MM.1S (cell line): ENCODE data around the gene PATJ.
A peak's percentile ranks its signal among the peaks of the same experiment; 100 is the strongest.

Experiments used
- DNase-seq: peaks from one replicate; pipeline ENCODE4 v3.0.0-alpha.2; 2015
- H2AFZ ChIP-seq: fragments of 300-600 bp; sonication (generic); 2 replicates; pipeline ENCODE4 v1.6.0; 2016; ENCODE audit warnings: antibody characterized with exemption, low read length
- H3F3A ChIP-seq: fragments of 300-600 bp; sonication (generic); 2 replicates; pipeline ENCODE4 v1.6.1; 2016; ENCODE audit warnings: mild to moderate bottlenecking, antibody characterized with exemption, low read length, moderate library complexity, mixed read lengths; ENCODE audit not compliant: insufficient read depth
- H3K27ac ChIP-seq: fragments of 300-600 bp; sonication (generic); 2 replicates; pipeline ENCODE4 v1.5.1; 2016; ENCODE audit warnings: mild to moderate bottlenecking, low read length
- H3K27me3 ChIP-seq: fragments of 300-600 bp; sonication (generic); replicated peaks from 2 replicates; pipeline ENCODE4 v1.6.0; 2016; ENCODE audit warnings: low read length; ENCODE audit not compliant: insufficient read depth
- H3K36me3 ChIP-seq: fragments of 300-600 bp; sonication (generic); replicated peaks from 2 replicates; pipeline ENCODE4 v1.6.1; 2016; ENCODE audit warnings: mild to moderate bottlenecking, low read length, mixed read lengths; ENCODE audit not compliant: insufficient read depth
- H3K4me1 ChIP-seq: fragments of 300-600 bp; sonication (generic); 2 replicates; pipeline ENCODE4 v1.6.1; 2016; ENCODE audit warnings: low read length, mixed read lengths
- H3K4me2 ChIP-seq: fragments of 300-600 bp; sonication (generic); 2 replicates; pipeline ENCODE4 v1.6.0; 2016; ENCODE audit warnings: low read depth, low read length
- H3K4me3 ChIP-seq: fragments of 300-600 bp; sonication (generic); 2 replicates; pipeline ENCODE4 v1.5.1; 2016; ENCODE audit warnings: low read length, mixed read lengths
- H3K79me2 ChIP-seq: fragments of 300-600 bp; sonication (generic); 2 replicates; pipeline ENCODE4 v1.6.1; 2016; ENCODE audit warnings: mixed run types, low read length, mixed read lengths
- H3K9ac ChIP-seq: fragments of 300-600 bp; sonication (generic); 2 replicates; pipeline ENCODE4 v1.6.1; 2016; ENCODE audit warnings: low read length, mixed read lengths
- H3K9me2 ChIP-seq: fragments of 300-600 bp; sonication (generic); replicated peaks from 2 replicates; pipeline ENCODE4 v1.6.1; 2016; ENCODE audit warnings: mild to moderate bottlenecking, low read length, mixed read lengths; ENCODE audit not compliant: insufficient read depth
- H3K9me3 ChIP-seq: fragments of 300-600 bp; sonication (generic); replicated peaks from 2 replicates; pipeline ENCODE4 v1.6.1; 2016; ENCODE audit warnings: mild to moderate bottlenecking, low read length, mixed read lengths; ENCODE audit not compliant: insufficient read depth
- H4K20me1 ChIP-seq: fragments of 300-600 bp; sonication (generic); 2 replicates; pipeline ENCODE4 v1.6.1; 2016; ENCODE audit warnings: mild to moderate bottlenecking, low read length, moderate library complexity, mixed read lengths; ENCODE audit not compliant: insufficient read depth
- CTCF ChIP-seq: fragments of 300-600 bp; sonication (generic); IDR thresholded peaks from 2 replicates; pipeline ENCODE4 v1.5.1; 2016; ENCODE audit warnings: antibody characterized with exemption, low read length, mixed read lengths
- EZH2 ChIP-seq: fragments of 300-600 bp; sonication (generic); optimal IDR thresholded peaks from 2 replicates; pipeline ENCODE3; 2017; ENCODE audit warnings: low read depth, mild to moderate bottlenecking, antibody characterized with exemption, low read length, mixed read lengths
- EZH2phosphoT487 ChIP-seq: fragments of 300-600 bp; sonication (generic); IDR thresholded peaks from 2 replicates; pipeline ENCODE4 v1.6.1; 2018; ENCODE audit warnings: antibody characterized with exemption, low read length

The PATJ gene

GRCh38 chr1:61741711-61742619, at the start of gene PATJ:
Gene PATJ, plus strand, starts transcription at chr1:61742480. Its CDS starts 20,413 bp downstream, at chr1:61762893.
- DNase-seq: peak; percentile 77

GRCh38 chr1:61699911-61700851, 42.1 kb upstream of the PATJ start:
- H3K9ac ChIP-seq: no peak overlapping the region
- no peaks in the 10 kb centered on the region for H3K27me3 ChIP-seq
- no peaks in the 10 kb centered on the region for H3K36me3 ChIP-seq
- H3K4me2 ChIP-seq: no peak overlapping the region
- no peak for TF ChIP-seq EZH2
- TF ChIP-seq CTCF: no peak
- TF ChIP-seq EZH2phosphoT487: no peak
- no peaks in the 10 kb centered on the region for H3K9me3 ChIP-seq
- H3K9me2 ChIP-seq: no peaks in the 10 kb centered on the region
- no peaks in the 10 kb centered on the region for H3K4me1 ChIP-seq
- no peaks in the 10 kb centered on the region for H4K20me1 ChIP-seq
- H2AFZ ChIP-seq: no peak overlapping the region
- DNase-seq: no peak
- H3K27ac ChIP-seq: no peak overlapping the region
- H3F3A ChIP-seq: no peaks in the 10 kb centered on the region
- no peak overlapping the region for H3K4me3 ChIP-seq
- no peaks in the 10 kb centered on the region for H3K79me2 ChIP-seq

More at GRCh38 chr1:61741711-61742619, at the start of gene PATJ:
- Histone ChIP-seq H2AFZ (peak within 1 kb of the TSS; percentile 89), H4K20me1 (no peaks in the 10 kb centered on the region), H3F3A (peaks cover 9% of the 10 kb centered on the region; the same call in 1 of the 2 replicates), H3K4me2 (peak within 1 kb of the TSS; percentile 92), H3K4me1 (no peaks in the 10 kb centered on the region), H3K9ac (peak within 1 kb of the TSS; percentile 43; the same call in 1 of the 2 replicates), H3K36me3 (no peaks in the 10 kb centered on the region), H3K9me3 (no peaks in the 10 kb centered on the region), H3K79me2 (no peaks in the 10 kb centered on the region), H3K27ac (no peak within 1 kb of the TSS), H3K27me3 (no peaks in the 10 kb centered on the region), H3K9me2 (no peaks in the 10 kb centered on the region), H3K4me3 (peak within 1 kb of the TSS; percentile 80)
- no peak for TF ChIP-seq EZH2

DNA sequence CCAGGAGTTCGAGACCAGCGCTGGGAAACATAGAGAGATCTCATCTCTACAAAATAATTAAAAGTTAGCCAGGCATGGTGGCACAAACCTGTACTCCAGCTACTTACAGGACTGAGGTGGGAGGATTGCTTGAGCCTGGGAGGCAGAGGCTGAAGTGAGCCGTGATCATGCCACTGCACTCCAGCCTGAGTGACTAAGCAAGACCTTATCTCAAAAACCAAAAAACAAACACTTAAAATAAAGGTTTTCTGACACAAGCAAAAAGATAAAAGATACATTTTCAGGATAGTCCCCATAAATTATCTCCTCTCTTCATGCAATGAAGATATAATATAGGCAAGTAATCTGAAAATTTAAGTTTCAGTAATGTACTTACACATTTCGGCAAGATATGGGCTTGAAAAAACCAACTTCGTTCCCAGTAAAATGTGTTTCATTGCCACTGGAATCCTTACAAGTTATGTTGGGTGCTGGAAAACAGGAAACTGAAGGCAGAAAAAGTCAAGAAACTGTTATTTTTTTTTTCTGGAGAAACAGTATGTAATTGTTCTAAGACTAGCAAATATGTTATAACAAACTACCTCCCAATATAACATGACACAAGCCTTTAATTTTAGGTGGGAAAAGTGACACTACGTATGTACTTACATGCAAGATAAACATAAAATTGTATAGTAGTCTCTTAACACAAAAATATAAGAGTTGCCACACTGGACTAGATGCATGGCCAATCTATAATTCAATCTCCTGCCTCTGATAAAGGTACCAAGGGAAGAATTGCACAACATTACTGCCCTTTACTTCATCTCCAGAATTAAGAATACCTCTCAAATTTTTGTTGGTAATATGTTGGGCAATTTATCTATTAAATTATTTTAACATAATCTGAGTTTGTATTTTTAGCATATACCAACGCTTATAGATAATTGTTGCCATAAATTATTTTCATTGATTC, 33.0 kb upstream of the PATJ start:
- no peak for DNase-seq
- no peaks in the 10 kb centered on the region for H3K36me3 ChIP-seq
- no peaks in the 10 kb centered on the region for H3K9me3 ChIP-seq
- no peak for TF ChIP-seq CTCF
- TF ChIP-seq EZH2: no peak
- no peak for TF ChIP-seq EZH2phosphoT487
- H2AFZ ChIP-seq: no peak overlapping the region
- H3K27me3 ChIP-seq: no peaks in the 10 kb centered on the region
- H3K9ac ChIP-seq: no peak overlapping the region
- H3K4me3 ChIP-seq: no peak overlapping the region
- no peaks in the 10 kb centered on the region for H3K9me2 ChIP-seq
- no peaks in the 10 kb centered on the region for H3F3A ChIP-seq
- 0 out of 2 replicates have a peak, but pooled peaks cover 3% of the 10 kb centered on the region for H3K79me2 ChIP-seq
- H4K20me1 ChIP-seq: no peaks in the 10 kb centered on the region
- no peaks in the 10 kb centered on the region for H3K4me1 ChIP-seq
- no peak overlapping the region for H3K27ac ChIP-seq
- no peak overlapping the region for H3K4me2 ChIP-seq
